LNCAP (cell line): ENCODE results near the gene KCNG2.

ENCODE experiments used
- CTCF ChIP-seq: fragments of 450-650 bp; IDR thresholded peaks from 2 replicates; pipeline ENCODE4 v1.5.1; 2017; ENCODE audit warnings: mild to moderate bottlenecking

Gene KCNG2

GRCh38 chr18:79786304-79786703 lies 11.4 kb upstream of the KCNG2 start:
- TF ChIP-seq CTCF = no peak

- no peak for TF ChIP-seq CTCF
Measured at GRCh38 chr18:79786786-79787526, 10.8 kb upstream of the KCNG2 start.

GRCh38 chr18:79787527-79787864 lies 10.2 kb upstream of the KCNG2 start:
- TF ChIP-seq CTCF = no peak

GRCh38 chr18:79787865-79788733 lies 9.6 kb upstream of the KCNG2 start:
- no peak for TF ChIP-seq CTCF

GRCh38 chr18:79788734-79789085 lies 9.0 kb upstream of the KCNG2 start:
- no peak for TF ChIP-seq CTCF

- TF ChIP-seq CTCF = no peak
Measured at GRCh38 chr18:79789091-79789891, 8.4 kb upstream of the KCNG2 start.
